Measurements from ENCODE around the gene DNASE2B.

Gene DNASE2B

DNA sequence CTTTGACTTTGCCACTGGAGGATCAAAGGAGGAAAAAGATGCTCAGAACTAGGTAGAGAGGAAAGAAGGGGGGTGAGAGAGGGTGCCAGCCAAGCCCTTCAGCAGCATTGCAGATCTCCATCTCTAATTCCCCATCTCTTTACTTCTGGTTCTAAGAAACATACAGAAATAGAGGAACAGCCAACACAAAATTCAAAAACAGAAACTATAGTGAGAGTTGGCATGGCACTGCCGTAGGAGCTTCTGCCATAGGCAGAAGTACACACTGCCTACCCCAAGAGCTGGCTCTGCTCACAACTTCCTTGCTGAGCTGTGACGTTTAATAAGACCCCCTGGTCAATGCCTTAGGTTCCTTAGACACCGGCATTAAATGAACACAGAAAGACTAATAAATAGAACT, 54.2 kb downstream of the DNASE2B start:
- DNase-seq (ENCODE audit: low read depth in 2 of 2) = no peak

- no peak for DNase-seq (ENCODE audit: low read depth in 2 of 2)
These were observed 63.8 kb downstream of the DNASE2B start for GRCh38 chr1:84462118-84462517.

Measured in stimulated activated CD8-positive, alpha-beta memory T cell treated with anti-CD3 and anti-CD28 coated beads, Interleukin-15, amount 100 ng/mL, for 4 hours (primary cell).